CD8-positive, alpha-beta memory T cell (primary cell): Measurements from ENCODE around the gene CORO2B. TPM values are rescaled to one million over a fixed set of nuclear protein-coding genes. Genes with fewer than 3 reads are reported as not detected.

Experiments used
- CTCF ChIA-PET: fragments of 350-600 bp; sonication (Branson Sonifier 250); formaldehyde crosslinking; loops from one replicate; lab custom pipeline; 2021; ENCODE audit warnings: antibody characterized with exemption; lab: Charles Lee
- POLR2A ChIA-PET: fragments of 350-600 bp; sonication (Branson Sonifier 250); formaldehyde crosslinking; loops from one replicate; lab custom pipeline; 2021; ENCODE audit warnings: antibody characterized with exemption; lab: Charles Lee
- DNase-seq, 5 donors: peaks; one replicate each; pipeline versions ENCODE4 v3.0.0 to v3.0.0-alpha.2; 2020 to 2022; ENCODE audit warnings: mixed read lengths in 1 of 5
- H3K27ac ChIP-seq: one replicate; pipeline ENCODE4 v1.7.0; 2013; ENCODE audit warnings: low read depth, mild to moderate bottlenecking, low read length, moderate library complexity
- H3K27me3 ChIP-seq: 2 replicates; pipeline ENCODE4 v1.7.0; 2013; ENCODE audit warnings: low read length, mild to moderate bottlenecking; ENCODE audit not compliant: insufficient read depth, poor library complexity, severe bottlenecking
- H3K36me3 ChIP-seq: 2 replicates; pipeline ENCODE4 v1.7.0; 2013; ENCODE audit warnings: mild to moderate bottlenecking, low read length, moderate library complexity; ENCODE audit not compliant: insufficient read depth
- H3K4me1 ChIP-seq: 2 replicates; pipeline ENCODE4 v1.7.0; 2013; ENCODE audit warnings: mild to moderate bottlenecking, low read length, moderate library complexity; ENCODE audit not compliant: insufficient read depth
- H3K4me3 ChIP-seq: 2 replicates; pipeline ENCODE4 v1.7.0; 2013; ENCODE audit warnings: mild to moderate bottlenecking, low read length
- H3K9me3 ChIP-seq: 2 replicates; pipeline ENCODE4 v1.7.0; 2013; ENCODE audit warnings: mild to moderate bottlenecking, low read length
- H3K27ac Mint-ChIP-seq, 8 donors: one replicate each; pipeline ENCODE4 v1.8.0; 2020 to 2021; ENCODE audit warnings: mixed read lengths in 8 of 8, mild to moderate bottlenecking in 6 of 8, inconsistent platforms in 3 of 8, moderate library complexity in 3 of 8
- H3K27me3 Mint-ChIP-seq, 2 donors: one replicate each; pipeline ENCODE4 v1.8.0; 2020 to 2021; ENCODE audit warnings: mixed read lengths in 2 of 2, mild to moderate bottlenecking in 1 of 2, moderate library complexity in 1 of 2
- H3K36me3 Mint-ChIP-seq, 3 donors: one replicate each; pipeline ENCODE4 v1.8.0; 2020 to 2021; ENCODE audit warnings: mixed read lengths in 3 of 3, inconsistent platforms in 1 of 3, mild to moderate bottlenecking in 1 of 3
- H3K4me1 Mint-ChIP-seq, 3 donors: one replicate each; pipeline ENCODE4 v1.8.0; 2020 to 2021; ENCODE audit warnings: mixed read lengths in 3 of 3, inconsistent platforms in 1 of 3, mild to moderate bottlenecking in 1 of 3
- H3K4me3 Mint-ChIP-seq, 7 donors: one replicate each; pipeline ENCODE4 v1.8.0; 2020 to 2021; ENCODE audit warnings: mixed read lengths in 7 of 7, mild to moderate bottlenecking in 6 of 7, moderate library complexity in 4 of 7, inconsistent platforms in 2 of 7
- H3K9me3 Mint-ChIP-seq, 5 donors: one replicate each; pipeline ENCODE4 v1.8.0; 2020 to 2022; ENCODE audit warnings: mixed read lengths in 5 of 5, mild to moderate bottlenecking in 3 of 5, moderate library complexity in 2 of 5, inconsistent platforms in 1 of 5
- polyA plus RNA-seq: library from polyadenylated mRNA; unstranded; fragments of 300-500 nt; fragmentation: Illumina TruSeq; gene quantifications from one replicate; pipeline ENCODE4 v1.2.3, GENCODE V29; 2021
- total RNA-seq, 2 experiments: library from RNA; stranded (reverse); gene quantifications; one replicate each; pipeline ENCODE4 v1.2.3, GENCODE V29; 2021

Gene CORO2B
- total RNA-seq (not detected), polyA plus RNA-seq (not detected)

DNA sequence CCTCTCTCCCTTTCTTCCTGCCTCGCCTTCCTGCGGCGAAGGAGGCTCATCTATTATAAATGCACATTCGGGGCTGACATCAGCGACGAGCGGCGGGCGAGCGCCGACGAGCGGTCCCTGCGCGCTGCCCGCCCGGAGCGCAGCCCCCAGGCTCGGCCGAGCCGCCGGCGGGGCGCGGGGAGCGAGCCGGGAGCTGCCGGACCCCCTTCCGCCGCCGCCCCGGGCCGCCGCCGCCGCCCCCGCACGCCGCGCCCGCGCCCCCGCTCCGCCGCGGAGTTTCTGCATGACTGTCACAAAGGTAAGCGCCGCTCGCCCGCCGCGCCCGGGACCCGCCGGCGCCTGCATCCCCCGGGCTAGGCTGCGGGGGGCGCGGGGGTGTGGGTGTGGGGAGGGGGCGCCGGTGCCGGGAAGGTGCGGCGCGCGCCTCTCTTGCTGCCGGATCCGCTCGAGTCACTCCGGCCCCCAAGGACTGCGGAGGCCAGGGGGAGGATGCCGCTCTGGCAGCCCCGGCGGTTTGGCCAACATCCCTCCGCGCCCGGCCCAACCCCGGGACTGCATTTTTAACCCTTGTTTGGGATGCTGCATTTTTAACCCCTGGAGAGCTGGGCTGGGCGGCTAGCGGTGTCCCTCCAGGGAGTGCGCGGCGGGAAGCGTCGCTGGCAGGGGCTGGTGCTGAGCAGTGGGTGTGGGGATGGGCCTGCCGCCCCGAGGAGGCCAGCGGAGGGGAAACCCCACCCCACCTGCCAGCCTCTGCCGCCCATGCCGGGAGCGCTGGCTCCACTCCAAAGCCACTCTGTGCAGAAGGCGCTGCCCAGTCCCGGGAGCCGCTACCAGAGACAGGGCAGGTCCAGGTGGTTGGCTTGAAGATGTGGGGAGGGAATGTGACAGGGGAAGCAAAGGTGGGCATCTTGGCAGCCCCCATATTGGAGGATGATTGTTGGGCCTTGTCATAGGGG lies at the start of gene CORO2B:
CORO2B (plus strand) TSS at position 14 of the 956 bp plus-strand sequence; CDS start at position 284, 270 bp downstream.
- Mint-ChIP-seq H3K27me3 (peaks cover 42 to 60% of the 10 kb centered on the region in 2 donors), H3K9me3 (peaks cover 0 to 2% (median 0%) of the 10 kb centered on the region in 5 donors), H3K4me3 (peak within 1 kb of the TSS; percentile 48 to 86 (median 80)), H3K27ac (peak within 1 kb of the TSS in 1 of 8 donors; percentile 52), H3K4me1 (peaks cover 7 to 16% (median 8%) of the 10 kb centered on the region in 3 donors), H3K36me3 (no peaks in the 10 kb centered on the region)
- CTCF ChIA-PET: interaction anchor here (2.0 kb wide), 1 partner anchor 19 kb away, joined by 4 read pairs; no protein-coding TSS in a partner anchor
- H3K4me1 ChIP-seq: peaks cover 7% of the 10 kb centered on the region
- peaks cover 27% of the 10 kb centered on the region for H3K27me3 ChIP-seq
- no peak within 1 kb of the TSS for H3K27ac ChIP-seq
- POLR2A ChIA-PET: no interaction called here
- no peak for DNase-seq
- H3K9me3 ChIP-seq: no peaks in the 10 kb centered on the region
- H3K36me3 ChIP-seq: no peaks in the 10 kb centered on the region
- peak within 1 kb of the TSS; percentile 59 for H3K4me3 ChIP-seq

- DNase-seq: no peak
- Histone ChIP-seq H3K9me3 (no peaks in the 10 kb centered on the region), H3K4me1 (peaks cover 7% of the 10 kb centered on the region), H3K27ac (no peak overlapping the region), H3K27me3 (no peaks in the 10 kb centered on the region), H3K4me3 (no peak overlapping the region), H3K36me3 (no peaks in the 10 kb centered on the region)
- Mint-ChIP-seq H3K4me1 (peaks cover 8 to 14% (median 12%) of the 10 kb centered on the region in 3 donors), H3K27ac (no peak overlapping the region), H3K27me3 (peaks cover 17 to 54% of the 10 kb centered on the region in 2 donors), H3K36me3 (peaks cover 0 to 20% (median 2%) of the 10 kb centered on the region in 3 donors), H3K9me3 (peaks cover 0 to 37% (median 29%) of the 10 kb centered on the region in 5 donors), H3K4me3 (no peak overlapping the region)
- POLR2A ChIA-PET: no interaction called here
- CTCF ChIA-PET: no interaction called here
Observed at GRCh38 chr15:68531387-68532179, 47.2 kb upstream of the CORO2B start.

DNA sequence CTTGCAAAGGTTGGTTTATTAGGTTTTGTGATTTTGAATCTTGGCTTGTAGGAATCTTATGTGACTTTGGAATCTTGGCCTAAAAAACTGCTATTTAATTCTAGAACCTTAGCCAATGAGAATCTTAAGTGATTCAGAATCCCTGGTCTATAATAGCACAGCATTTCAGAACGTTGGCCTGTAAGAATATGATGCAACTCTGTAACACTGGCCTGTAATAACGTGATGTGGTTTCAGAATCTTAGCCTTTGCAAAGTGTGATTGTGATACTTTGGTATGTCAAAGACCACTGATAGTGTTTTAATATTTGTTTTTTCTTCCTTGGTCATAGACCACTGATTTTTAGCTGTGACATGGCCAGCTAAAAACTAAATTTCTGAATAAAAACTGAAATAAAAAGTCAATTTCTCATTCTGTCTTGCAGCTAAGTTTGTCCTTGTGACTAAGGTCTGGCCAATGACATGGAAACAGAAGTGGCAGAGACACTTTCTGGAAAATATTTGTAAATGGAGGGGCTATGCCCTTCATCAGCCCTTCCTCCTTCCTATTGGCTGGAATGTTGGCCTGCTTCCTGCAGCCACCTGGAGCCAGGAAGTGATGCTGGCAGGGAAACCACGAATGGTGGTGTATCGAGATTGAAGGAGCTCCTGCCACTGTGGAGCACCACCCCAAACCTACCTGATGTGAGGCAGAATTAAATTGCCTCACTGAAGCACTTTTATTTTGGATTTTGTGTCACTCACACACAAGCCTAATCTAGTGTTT lies 42.3 kb upstream of the CORO2B start:
- H3K36me3 ChIP-seq: no peaks in the 10 kb centered on the region
- Mint-ChIP-seq H3K4me1 (no peaks in the 10 kb centered on the region), H3K27ac (no peak overlapping the region), H3K36me3 (peaks cover 0 to 20% (median 0%) of the 10 kb centered on the region in 3 donors), H3K9me3 (peaks cover 4 to 31% (median 25%) of the 10 kb centered on the region in 5 donors), H3K4me3 (no peak overlapping the region), H3K27me3 (peaks cover 16 to 59% of the 10 kb centered on the region in 2 donors)
- no peaks in the 10 kb centered on the region for H3K4me1 ChIP-seq
- H3K9me3 ChIP-seq: no peaks in the 10 kb centered on the region
- no peak overlapping the region for H3K4me3 ChIP-seq
- ChIA-PET POLR2A (no interaction called here), CTCF (no interaction called here)
- no peak for DNase-seq
- H3K27me3 ChIP-seq: no peaks in the 10 kb centered on the region
- H3K27ac ChIP-seq: no peak overlapping the region

GRCh38 chr15:68537097-68537496 lies 41.7 kb upstream of the CORO2B start:
- no peak for DNase-seq
- Histone ChIP-seq H3K36me3 (no peaks in the 10 kb centered on the region), H3K4me3 (no peak overlapping the region), H3K27me3 (no peaks in the 10 kb centered on the region), H3K9me3 (no peaks in the 10 kb centered on the region), H3K4me1 (no peaks in the 10 kb centered on the region), H3K27ac (no peak overlapping the region)
- CTCF ChIA-PET: no interaction called here
- POLR2A ChIA-PET: no interaction called here
- H3K36me3 Mint-ChIP-seq: peaks cover 0 to 19% (median 0%) of the 10 kb centered on the region in 3 donors
- no peak overlapping the region for H3K27ac Mint-ChIP-seq
- H3K4me1 Mint-ChIP-seq: no peaks in the 10 kb centered on the region
- H3K27me3 Mint-ChIP-seq: peaks cover 18 to 64% of the 10 kb centered on the region in 2 donors
- peaks cover 4 to 25% (median 20%) of the 10 kb centered on the region in 5 donors for H3K9me3 Mint-ChIP-seq
- H3K4me3 Mint-ChIP-seq: no peak overlapping the region

- H3K4me3 Mint-ChIP-seq: no peak overlapping the region
- H3K9me3 ChIP-seq: no peaks in the 10 kb centered on the region
- DNase-seq: no peak
- H3K4me1 Mint-ChIP-seq: no peaks in the 10 kb centered on the region
- POLR2A ChIA-PET: no interaction called here
- H3K4me3 ChIP-seq: no peak overlapping the region
- CTCF ChIA-PET: no interaction called here
- H3K27ac Mint-ChIP-seq: no peak overlapping the region
- peaks cover 18 to 64% of the 10 kb centered on the region in 2 donors for H3K27me3 Mint-ChIP-seq
- H3K36me3 ChIP-seq: no peaks in the 10 kb centered on the region
- peaks cover 0 to 15% (median 0%) of the 10 kb centered on the region in 3 donors for H3K36me3 Mint-ChIP-seq
- peaks cover 4 to 21% (median 17%) of the 10 kb centered on the region in 5 donors for H3K9me3 Mint-ChIP-seq
- no peaks in the 10 kb centered on the region for H3K4me1 ChIP-seq
- no peak overlapping the region for H3K27ac ChIP-seq
- no peaks in the 10 kb centered on the region for H3K27me3 ChIP-seq
Observed at GRCh38 chr15:68537506-68537905, 41.3 kb upstream of the CORO2B start.

DNA sequence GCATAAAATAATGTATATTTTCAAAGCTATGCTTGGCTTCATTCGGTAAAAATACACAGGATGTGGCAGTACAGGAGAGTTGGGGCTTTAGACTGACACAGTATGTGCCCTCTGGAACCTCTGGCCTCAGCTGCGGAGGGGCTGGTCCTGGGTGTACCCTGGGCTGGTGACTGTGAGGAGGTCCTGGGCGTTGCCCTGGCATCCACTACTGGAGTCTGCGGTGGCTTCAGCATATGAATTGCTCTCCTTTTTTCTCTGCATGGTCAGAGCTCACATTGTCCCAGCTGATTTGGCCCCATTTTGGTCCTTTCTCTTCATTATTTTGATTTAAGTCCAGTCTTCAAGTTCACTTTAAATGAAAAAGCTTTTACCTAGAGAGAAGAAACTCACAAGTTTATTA lies 40.5 kb upstream of the CORO2B start:
- H3K27ac ChIP-seq: no peak overlapping the region
- Mint-ChIP-seq H3K9me3 (peaks cover 4 to 13% (median 10%) of the 10 kb centered on the region in 5 donors), H3K27me3 (peaks cover 20 to 62% of the 10 kb centered on the region in 2 donors), H3K4me3 (no peak overlapping the region), H3K4me1 (no peaks in the 10 kb centered on the region), H3K36me3 (peaks cover 0 to 9% (median 0%) of the 10 kb centered on the region in 3 donors), H3K27ac (no peak overlapping the region)
- no peak for DNase-seq
- ChIA-PET CTCF (interaction anchor here (1.6 kb wide), 1 partner anchor 12 kb away, joined by 4 read pairs; no protein-coding TSS in a partner anchor), POLR2A (no interaction called here)
- H3K4me1 ChIP-seq: no peaks in the 10 kb centered on the region
- no peaks in the 10 kb centered on the region for H3K27me3 ChIP-seq
- no peaks in the 10 kb centered on the region for H3K9me3 ChIP-seq
- H3K4me3 ChIP-seq: no peak overlapping the region
- H3K36me3 ChIP-seq: no peaks in the 10 kb centered on the region

- no peak overlapping the region for H3K4me3 ChIP-seq
- no peaks in the 10 kb centered on the region for H3K4me1 ChIP-seq
- CTCF ChIA-PET: interaction anchor here (1.0 to 1.5 kb wide), 3 partner anchors 8 to 334 kb away, joined by 3 to 5 read pairs (median 4); no protein-coding TSS in a partner anchor
- no peaks in the 10 kb centered on the region for H3K9me3 ChIP-seq
- POLR2A ChIA-PET: no interaction called here
- Mint-ChIP-seq H3K36me3 (no peaks in the 10 kb centered on the region), H3K27me3 (peaks cover 15 to 43% of the 10 kb centered on the region in 2 donors), H3K27ac (no peak overlapping the region), H3K4me3 (no peak overlapping the region), H3K4me1 (no peaks in the 10 kb centered on the region), H3K9me3 (peaks cover 2 to 6% (median 3%) of the 10 kb centered on the region in 5 donors)
- no peak overlapping the region for H3K27ac ChIP-seq
- H3K27me3 ChIP-seq: no peaks in the 10 kb centered on the region
- DNase-seq: no peak
- H3K36me3 ChIP-seq: no peaks in the 10 kb centered on the region
Observed at GRCh38 chr15:68541743-68542142, 37.0 kb upstream of the CORO2B start.
